GM12872 (cell line): ENCODE results near the gene OBP2A.

Experiments used
- CTCF ChIP-seq: IDR thresholded peaks from 3 replicates; pipeline ENCODE4 v1.5.1; 2011; ENCODE audit warnings: low read depth, mild to moderate bottlenecking, low read length, moderate library complexity; ENCODE audit not compliant: insufficient read depth

OBP2A gene

GRCh38 chr9:135526730-135527571, 19.0 kb upstream of the OBP2A start:
- TF ChIP-seq CTCF = no peak

- no peak for TF ChIP-seq CTCF
Measured at GRCh38 chr9:135530146-135530545, 15.8 kb upstream of the OBP2A start.

GRCh38 chr9:135531096-135531495, 14.8 kb upstream of the OBP2A start:
- TF ChIP-seq CTCF = no peak

GRCh38 chr9:135533113-135533512, 12.8 kb upstream of the OBP2A start:
- TF ChIP-seq CTCF = no peak

- no peak for TF ChIP-seq CTCF
Measured at GRCh38 chr9:135533674-135534073, 12.3 kb upstream of the OBP2A start.

GRCh38 chr9:135536216-135536615, 9.7 kb upstream of the OBP2A start:
- TF ChIP-seq CTCF = no peak

- TF ChIP-seq CTCF = no peak
Measured at GRCh38 chr9:135544981-135545635, 818 bp upstream of the OBP2A start.
